ENCODE measurements around the gene ARHGAP22. TPM values are rescaled to one million over a fixed set of nuclear protein-coding genes. Genes with fewer than 3 reads are reported as not detected.
"Not testable (repeated sequence)": the region's sequence is repeated elsewhere in the genome, so short reads cannot be mapped to it uniquely, and the experiment has no call there.

Gene ARHGAP22
- under 1 TPM in 1 of 2 experiments, not detected in 1; 0.25 TPM for total RNA-seq

- H3K27me3 Mint-ChIP-seq, result peaks cover 32% of the 10 kb centered on the region
- no peak within 1 kb of the TSS for H3K4me3 Mint-ChIP-seq
- DNase-seq, result no peak
- H3K4me1 Mint-ChIP-seq, result peaks cover 6% of the 10 kb centered on the region
- no peaks in the 10 kb centered on the region for H3K36me3 Mint-ChIP-seq (ENCODE audit: low read depth)
- H3K9me3 Mint-ChIP-seq, result no peaks in the 10 kb centered on the region
- H3K27ac Mint-ChIP-seq, result no peak within 1 kb of the TSS
- ChIA-PET CTCF (interaction anchor here (7.2 kb wide), 1 partner anchor 52 kb away, joined by 125 read pairs; no protein-coding TSS in a partner anchor), POLR2A (no interaction called here)
Measured at GRCh38 chr10:48604991-48605508, at the start of gene ARHGAP22. ARHGAP22 (minus strand) TSS chr10:48605073; CDS start chr10:48604796, 277 bp downstream.

- Mint-ChIP-seq H3K4me3 (no peak overlapping the region), H3K36me3 (ENCODE audit: low read depth) (no peaks in the 10 kb centered on the region), H3K4me1 (peaks cover 20% of the 10 kb centered on the region), H3K9me3 (no peaks in the 10 kb centered on the region), H3K27me3 (peaks cover 33% of the 10 kb centered on the region), H3K27ac (peak overlapping the region; percentile 2)
- DNase-seq, result no peak
- POLR2A ChIA-PET, result no interaction called here
- CTCF ChIA-PET, result interaction anchor here (0.9 to 4.5 kb wide), 2 partner anchors 47 to 103 kb away, joined by 3 to 98 read pairs; no protein-coding TSS in a partner anchor
Measured at GRCh38 chr10:48653944-48654698, 49.2 kb upstream of the ARHGAP22 start.

GRCh38 chr10:48653347-48653746 is 48.5 kb upstream of the ARHGAP22 start:
- H3K4me1 Mint-ChIP-seq, result peaks cover 20% of the 10 kb centered on the region
- H3K27ac Mint-ChIP-seq, result no peak overlapping the region
- DNase-seq, result no peak
- CTCF ChIA-PET, result no interaction called here
- no peak overlapping the region for H3K4me3 Mint-ChIP-seq
- H3K36me3 Mint-ChIP-seq (ENCODE audit: low read depth), result no peaks in the 10 kb centered on the region
- H3K27me3 Mint-ChIP-seq, result peaks cover 32% of the 10 kb centered on the region
- POLR2A ChIA-PET, result no interaction called here
- no peaks in the 10 kb centered on the region for H3K9me3 Mint-ChIP-seq

GRCh38 chr10:48652344-48652743 is 47.5 kb upstream of the ARHGAP22 start:
- Mint-ChIP-seq H3K9me3 (no peaks in the 10 kb centered on the region), H3K4me3 (no peak overlapping the region), H3K36me3 (ENCODE audit: low read depth) (no peaks in the 10 kb centered on the region), H3K27ac (no peak overlapping the region), H3K4me1 (peaks cover 26% of the 10 kb centered on the region), H3K27me3 (peaks cover 32% of the 10 kb centered on the region)
- no peak for DNase-seq
- POLR2A ChIA-PET, result no interaction called here
- CTCF ChIA-PET, result interaction anchor here (1.4 to 1.5 kb wide), 2 partner anchors 37 to 45 kb away, joined by 4 to 7 read pairs; no protein-coding TSS in a partner anchor

GRCh38 chr10:48651839-48652238 is 47.0 kb upstream of the ARHGAP22 start:
- ChIA-PET POLR2A (no interaction called here), CTCF (interaction anchor here (1.4 to 1.5 kb wide), 2 partner anchors 37 to 44 kb away, joined by 4 to 7 read pairs; no protein-coding TSS in a partner anchor)
- H3K9me3 Mint-ChIP-seq, result no peaks in the 10 kb centered on the region
- DNase-seq, result no peak
- H3K4me1 Mint-ChIP-seq, result peaks cover 26% of the 10 kb centered on the region
- no peak overlapping the region for H3K4me3 Mint-ChIP-seq
- H3K36me3 Mint-ChIP-seq (ENCODE audit: low read depth), result no peaks in the 10 kb centered on the region
- H3K27me3 Mint-ChIP-seq, result peaks cover 32% of the 10 kb centered on the region
- H3K27ac Mint-ChIP-seq, result no peak overlapping the region

- no peak overlapping the region for H3K4me3 Mint-ChIP-seq
- ChIA-PET CTCF (interaction anchor here (1.4 kb wide), 1 partner anchor 44 kb away, joined by 7 read pairs; no protein-coding TSS in a partner anchor), POLR2A (no interaction called here)
- peaks cover 31% of the 10 kb centered on the region for H3K27me3 Mint-ChIP-seq
- no peaks in the 10 kb centered on the region for H3K9me3 Mint-ChIP-seq
- H3K36me3 Mint-ChIP-seq (ENCODE audit: low read depth), result no peaks in the 10 kb centered on the region
- no peak overlapping the region for H3K27ac Mint-ChIP-seq
- H3K4me1 Mint-ChIP-seq, result peaks cover 21% of the 10 kb centered on the region
- DNase-seq, result no peak
Measured at GRCh38 chr10:48651293-48651692, 46.4 kb upstream of the ARHGAP22 start.

- CTCF ChIA-PET, result interaction anchor here (3.0 kb wide), 1 partner anchor 9 kb away, joined by 7 read pairs; no protein-coding TSS in a partner anchor
- peaks cover 19% of the 10 kb centered on the region for H3K4me1 Mint-ChIP-seq
- no peaks in the 10 kb centered on the region for H3K36me3 Mint-ChIP-seq (ENCODE audit: low read depth)
- no peak for DNase-seq
- peaks cover 37% of the 10 kb centered on the region for H3K27me3 Mint-ChIP-seq
- H3K27ac Mint-ChIP-seq, result no peak overlapping the region
- no peaks in the 10 kb centered on the region for H3K9me3 Mint-ChIP-seq
- POLR2A ChIA-PET, result no interaction called here
- H3K4me3 Mint-ChIP-seq, result no peak overlapping the region
Measured at GRCh38 chr10:48649349-48649944, 44.6 kb upstream of the ARHGAP22 start.

- DNase-seq, result no peak
- POLR2A ChIA-PET, result no interaction called here
- peaks cover 33% of the 10 kb centered on the region for H3K27me3 Mint-ChIP-seq
Measured at GRCh38 chr10:48648172-48648942, 43.5 kb upstream of the ARHGAP22 start.

GRCh38 chr10:48647073-48647472 is 42.2 kb upstream of the ARHGAP22 start:
- H3K9me3 Mint-ChIP-seq; POLR2A ChIA-PET; DNase-seq; H3K27ac Mint-ChIP-seq; H3K36me3 Mint-ChIP-seq (ENCODE audit: low read depth); H3K4me3 Mint-ChIP-seq: not testable (repeated sequence)
- H3K4me1 Mint-ChIP-seq, result peaks cover 15% of the 10 kb centered on the region
- CTCF ChIA-PET, result interaction anchor here (1.2 kb wide), 1 partner anchor 9 kb away, joined by 4 read pairs; no protein-coding TSS in a partner anchor
- peaks cover 32% of the 10 kb centered on the region for H3K27me3 Mint-ChIP-seq

More at GRCh38 chr10:48648172-48648942, 43.5 kb upstream of the ARHGAP22 start:
- H3K4me3 Mint-ChIP-seq, result no peak overlapping the region
- CTCF ChIA-PET, result interaction anchor here (3.0 kb wide), 1 partner anchor 10 kb away, joined by 7 read pairs; no protein-coding TSS in a partner anchor
- H3K4me1 Mint-ChIP-seq, result peaks cover 19% of the 10 kb centered on the region
- no peak overlapping the region for H3K27ac Mint-ChIP-seq
- no peaks in the 10 kb centered on the region for H3K9me3 Mint-ChIP-seq
- H3K36me3 Mint-ChIP-seq (ENCODE audit: low read depth), result no peaks in the 10 kb centered on the region

GRCh38 chr10:48645600-48645999 is 40.7 kb upstream of the ARHGAP22 start:
- Mint-ChIP-seq H3K4me1 (peaks cover 6% of the 10 kb centered on the region), H3K36me3 (ENCODE audit: low read depth) (peaks cover 3% of the 10 kb centered on the region), H3K27ac (no peak overlapping the region), H3K27me3 (peaks cover 26% of the 10 kb centered on the region), H3K4me3 (no peak overlapping the region), H3K9me3 (peaks cover 6% of the 10 kb centered on the region)
- ChIA-PET CTCF (interaction anchor here (2.0 kb wide), 1 partner anchor 11 kb away, joined by 8 read pairs; no protein-coding TSS in a partner anchor), POLR2A (no interaction called here)
- no peak for DNase-seq

GRCh38 chr10:48641099-48641690 is 36.3 kb upstream of the ARHGAP22 start:
- H3K9me3 Mint-ChIP-seq; POLR2A ChIA-PET; H3K4me1 Mint-ChIP-seq; H3K27ac Mint-ChIP-seq; H3K36me3 Mint-ChIP-seq (ENCODE audit: low read depth); H3K4me3 Mint-ChIP-seq; DNase-seq: not testable (repeated sequence)
- peaks cover 34% of the 10 kb centered on the region for H3K27me3 Mint-ChIP-seq
- CTCF ChIA-PET, result interaction anchor here (3.9 kb wide), 1 partner anchor 15 kb away, joined by 20 read pairs; no protein-coding TSS in a partner anchor

GRCh38 chr10:48640326-48640725 is 35.5 kb upstream of the ARHGAP22 start:
- Mint-ChIP-seq H3K4me1 (peaks cover 3% of the 10 kb centered on the region), H3K36me3 (ENCODE audit: low read depth) (peaks cover 3% of the 10 kb centered on the region), H3K27ac (no peak overlapping the region), H3K27me3 (peaks cover 34% of the 10 kb centered on the region), H3K4me3 (no peak overlapping the region), H3K9me3 (peaks cover 8% of the 10 kb centered on the region)
- CTCF ChIA-PET, result interaction anchor here (1.3 to 3.9 kb wide), 3 partner anchors 16 to 25 kb away, joined by 4 to 20 read pairs (median 4); no protein-coding TSS in a partner anchor
- DNase-seq, result no peak
- POLR2A ChIA-PET, result no interaction called here

Data from activated CD4-positive, alpha-beta memory T cell treated with anti-CD3 and anti-CD28 coated beads, Interleukin-2, amount 10 ng/mL, durations not matched to agents 7 days and 5 days (primary cell).